B cell (primary cell): ENCODE measurements around the gene PTPRN2. TPM values are rescaled to one million over a fixed set of nuclear protein-coding genes. Genes with fewer than 3 reads are reported as not detected.

Experiments
- ATAC-seq: fragments of 200-7000 bp; cut with Tn5 transposase; one replicate; pipeline ENCODE4 v1.10.0; 2021; ENCODE audit warnings: low read depth, mild to moderate bottlenecking, moderate number of reproducible peaks, moderate library complexity
- CTCF ChIA-PET: fragments of 350-600 bp; sonication (Branson Sonifier 250); formaldehyde crosslinking; loops from one replicate; lab custom pipeline; 2021; ENCODE audit warnings: antibody characterized with exemption, inconsistent platforms; lab: Charles Lee
- POLR2A ChIA-PET: fragments of 350-600 bp; sonication (Branson Sonifier 250); formaldehyde crosslinking; loops from one replicate; lab custom pipeline; 2021; ENCODE audit warnings: antibody characterized with exemption; lab: Charles Lee
- DNase-seq: peaks from one replicate; pipeline ENCODE4 v3.0.0; 2013
- H2AFZ ChIP-seq: 2 replicates; pipeline ENCODE4 v1.6.1; 2012; ENCODE audit warnings: mild to moderate bottlenecking, low read depth, low read length; ENCODE audit not compliant: insufficient read depth, poor library complexity, severe bottlenecking
- H3K27ac ChIP-seq, 2 donors: 1 replicate in 1 of 2; 2 replicates in 1 of 2; pipeline ENCODE4 v1.5.1; 2012 to 2013; ENCODE audit warnings: low read length in 2 of 2, mild to moderate bottlenecking in 2 of 2, moderate library complexity in 1 of 2
- H3K27me3 ChIP-seq, 4 experiments: fragments of 200-600 bp in 1 of 4; sonication (generic) in 1 of 4; replicated peaks in 1 of 4; 1 replicate in 2 of 4; 2 replicates in 2 of 4; pipeline versions ENCODE4 v1.6.1 to v1.7.0; 2013 to 2016; ENCODE audit warnings: low read length in 3 of 4, mild to moderate bottlenecking in 2 of 4, mixed read lengths in 1 of 4, moderate library complexity in 1 of 4; ENCODE audit not compliant: insufficient read depth in 4 of 4, control insufficient read depth in 3 of 4; ENCODE audit errors: control extremely low read depth in 1 of 4
- H3K36me3 ChIP-seq, 2 experiments: replicated peaks in 1 of 2; 1 replicate in 1 of 2; 2 replicates in 1 of 2; pipeline versions ENCODE4 v1.6.1 to v1.7.1; 2013; ENCODE audit warnings: low read length in 1 of 2; ENCODE audit not compliant: insufficient read depth in 2 of 2, control insufficient read depth in 1 of 2; ENCODE audit errors: control extremely low read depth in 1 of 2, extremely low read depth in 1 of 2
- H3K4me1 ChIP-seq, 2 donors: fragments of 200-600 bp in 1 of 2; sonication (generic) in 1 of 2; 1 replicate in 1 of 2; 2 replicates in 1 of 2; pipeline versions ENCODE4 v1.5.1 to v1.6.1; 2013 to 2017; ENCODE audit warnings: low read length in 2 of 2; ENCODE audit not compliant: control insufficient read depth in 2 of 2, insufficient read depth in 2 of 2
- H3K4me2 ChIP-seq: replicated peaks from 2 replicates; pipeline ENCODE3; 2012; ENCODE audit warnings: mild to moderate bottlenecking, low read depth, low read length; ENCODE audit not compliant: poor library complexity, severe bottlenecking
- H3K4me3 ChIP-seq, 5 experiments: fragments of 200-600 bp in 1 of 5; sonication (generic) in 1 of 5; 1 replicate in 3 of 5; 2 replicates in 2 of 5; pipeline versions ENCODE4 v1.5.1 to v1.7.0; 2011 to 2016; ENCODE audit warnings: low read length in 4 of 5, mild to moderate bottlenecking in 4 of 5, low read depth in 2 of 5, control low read depth in 1 of 5, moderate library complexity in 1 of 5; ENCODE audit not compliant: insufficient read depth in 1 of 5; ENCODE audit errors: control extremely low read depth in 1 of 5, extremely low read depth in 1 of 5
- H3K79me2 ChIP-seq: fragments of 200-600 bp; sonication (generic); one replicate; pipeline ENCODE4 v1.6.0; 2016; ENCODE audit warnings: low read length; ENCODE audit not compliant: control insufficient read depth, insufficient read depth
- H3K9ac ChIP-seq: fragments of 200-600 bp; sonication (generic); 2 replicates; pipeline ENCODE4 v1.6.1; 2017; ENCODE audit warnings: mild to moderate bottlenecking, low read length, moderate library complexity
- H3K9me3 ChIP-seq, 3 donors: one replicate each; pipeline versions ENCODE4 v1.6.1 to v1.7.1; 2013; ENCODE audit warnings: low read length in 2 of 3; ENCODE audit not compliant: control insufficient read depth in 2 of 3, insufficient read depth in 1 of 3; ENCODE audit errors: control extremely low read depth in 1 of 3
- H4K20me1 ChIP-seq: 2 replicates; pipeline ENCODE4 v1.6.0; 2012; ENCODE audit warnings: mild to moderate bottlenecking, low read length; ENCODE audit not compliant: insufficient read depth, control insufficient read depth, poor library complexity, severe bottlenecking
- H3K27ac Mint-ChIP-seq: one replicate; pipeline ENCODE4 v1.8.0; 2021; ENCODE audit warnings: mixed read lengths
- H3K27me3 Mint-ChIP-seq: one replicate; pipeline ENCODE4 v1.8.0; 2021; ENCODE audit warnings: mixed read lengths
- H3K4me1 Mint-ChIP-seq: one replicate; pipeline ENCODE4 v1.8.0; 2021; ENCODE audit warnings: mixed read lengths
- H3K4me3 Mint-ChIP-seq: one replicate; pipeline ENCODE4 v1.8.0; 2021; ENCODE audit warnings: mixed read lengths
- H3K9me3 Mint-ChIP-seq: one replicate; pipeline ENCODE4 v1.8.0; 2022; ENCODE audit warnings: mixed read lengths; ENCODE audit not compliant: insufficient read depth
- EZH2 ChIP-seq: IDR thresholded peaks from 2 replicates; pipeline ENCODE4 v1.6.1; 2012; ENCODE audit warnings: borderline replicate concordance, low read depth, mild to moderate bottlenecking, moderate library complexity, low read length; ENCODE audit not compliant: insufficient read depth, poor library complexity, severe bottlenecking
- WGBS: methylation state at CpG from one replicate; pipeline ENCODE4 v1.1.5; 2013; ENCODE audit warnings: missing lambda C conversion rate; ENCODE audit not compliant: insufficient coverage; 5-methylcytosine and 5-hydroxymethylcytosine counted together
- intact Hi-C: fragments of 100-400 bp; cut with micrococcal nuclease; formaldehyde crosslinking; loops from one replicate; pipeline ENCODE4 v1.10.0; 2022
- polyA plus RNA-seq: library from polyadenylated mRNA; depleted of rRNA; stranded (reverse); fragments of >200 nt; gene quantifications from 2 replicates; pipeline ENCODE4 v1.2.3, GENCODE V29; 2012
- total RNA-seq, 2 donors: library from RNA; stranded (reverse); fragments of 120-200 nt in 1 of 2; gene quantifications; 1 replicate in 1 of 2; 2 replicates in 1 of 2; pipeline versions ENCODE4 v1.2.3 to v1.2.4, GENCODE V29; 2013 to 2022
- TF ChIP-seq, protein P1 (sequence below): fragments of 200-600 bp; IDR thresholded peaks from one replicate; pipeline ENCODE4 v1.8.0; 2022; ENCODE audit warnings: antibody characterized with exemption, mild to moderate bottlenecking

The PTPRN2 gene
- total and polyA plus RNA-seq, 2 donors (not counting 1 experiment from before 2014, with no cell fraction given) = 2.0 to 5.0 TPM

GRCh38 chr7:157816526-157817250 is 770.9 kb downstream of the PTPRN2 start:
- Mint-ChIP-seq H3K9me3 (peaks cover 5% of the 10 kb centered on the region), H3K4me1 (no peaks in the 10 kb centered on the region), H3K4me3 (no peak overlapping the region), H3K27ac (no peak overlapping the region), H3K27me3 (no peaks in the 10 kb centered on the region)
- Histone ChIP-seq H3K4me1 (no peaks in the 10 kb centered on the region), H3K36me3 (no peaks in the 10 kb centered on the region), H3K27me3 (no peaks in the 10 kb centered on the region), H3K79me2 (no peaks in the 10 kb centered on the region), H3K9ac (no peak overlapping the region), H4K20me1 (no peaks in the 10 kb centered on the region), H3K9me3 (peaks cover 0 to 33% (median 0%) of the 10 kb centered on the region in 3 donors), H3K27ac (no peak overlapping the region), H3K4me2 (no peak overlapping the region), H3K4me3 (no peak overlapping the region), H2AFZ (no peak overlapping the region)
- no peak for ATAC-seq
- POLR2A ChIA-PET = no interaction called here
- WGBS = 93% methylated on average over 17 of the region's 26 CpGs
- CTCF ChIA-PET = no interaction called here
- TF ChIP-seq, protein P1, sequence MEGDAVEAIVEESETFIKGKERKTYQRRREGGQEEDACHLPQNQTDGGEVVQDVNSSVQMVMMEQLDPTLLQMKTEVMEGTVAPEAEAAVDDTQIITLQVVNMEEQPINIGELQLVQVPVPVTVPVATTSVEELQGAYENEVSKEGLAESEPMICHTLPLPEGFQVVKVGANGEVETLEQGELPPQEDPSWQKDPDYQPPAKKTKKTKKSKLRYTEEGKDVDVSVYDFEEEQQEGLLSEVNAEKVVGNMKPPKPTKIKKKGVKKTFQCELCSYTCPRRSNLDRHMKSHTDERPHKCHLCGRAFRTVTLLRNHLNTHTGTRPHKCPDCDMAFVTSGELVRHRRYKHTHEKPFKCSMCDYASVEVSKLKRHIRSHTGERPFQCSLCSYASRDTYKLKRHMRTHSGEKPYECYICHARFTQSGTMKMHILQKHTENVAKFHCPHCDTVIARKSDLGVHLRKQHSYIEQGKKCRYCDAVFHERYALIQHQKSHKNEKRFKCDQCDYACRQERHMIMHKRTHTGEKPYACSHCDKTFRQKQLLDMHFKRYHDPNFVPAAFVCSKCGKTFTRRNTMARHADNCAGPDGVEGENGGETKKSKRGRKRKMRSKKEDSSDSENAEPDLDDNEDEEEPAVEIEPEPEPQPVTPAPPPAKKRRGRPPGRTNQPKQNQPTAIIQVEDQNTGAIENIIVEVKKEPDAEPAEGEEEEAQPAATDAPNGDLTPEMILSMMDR = no peak
- no peak for TF ChIP-seq EZH2
- intact Hi-C loops = no loop called here
- no peak for DNase-seq

- no peak overlapping the region for H3K9ac ChIP-seq
- H3K9me3 ChIP-seq = peaks cover 0 to 33% (median 0%) of the 10 kb centered on the region in 3 donors
- no peaks in the 10 kb centered on the region for H3K36me3 ChIP-seq
- ATAC-seq (no peak), DNase-seq (no peak)
- no peaks in the 10 kb centered on the region for H3K4me1 ChIP-seq
- 83% methylated on average over 8 of the region's 12 CpGs for WGBS
- H3K4me2 ChIP-seq = no peak overlapping the region
- no peak for TF ChIP-seq EZH2
- TF ChIP-seq, protein P1 = no peak
- H3K79me2 ChIP-seq = no peaks in the 10 kb centered on the region
- Mint-ChIP-seq H3K4me3 (no peak overlapping the region), H3K9me3 (peaks cover 5% of the 10 kb centered on the region), H3K27me3 (no peaks in the 10 kb centered on the region), H3K4me1 (no peaks in the 10 kb centered on the region), H3K27ac (no peak overlapping the region)
- POLR2A ChIA-PET = no interaction called here
- H3K4me3 ChIP-seq = no peak overlapping the region
- no peaks in the 10 kb centered on the region for H3K27me3 ChIP-seq
- H2AFZ ChIP-seq = no peak overlapping the region
- H3K27ac ChIP-seq = no peak overlapping the region
- intact Hi-C loops = no loop called here
- CTCF ChIA-PET = no interaction called here
- H4K20me1 ChIP-seq = no peaks in the 10 kb centered on the region
These were observed 771.5 kb downstream of the PTPRN2 start for GRCh38 chr7:157816086-157816485.
